ENCODE measurements around the gene LRRC4C.

LRRC4C gene

DNA sequence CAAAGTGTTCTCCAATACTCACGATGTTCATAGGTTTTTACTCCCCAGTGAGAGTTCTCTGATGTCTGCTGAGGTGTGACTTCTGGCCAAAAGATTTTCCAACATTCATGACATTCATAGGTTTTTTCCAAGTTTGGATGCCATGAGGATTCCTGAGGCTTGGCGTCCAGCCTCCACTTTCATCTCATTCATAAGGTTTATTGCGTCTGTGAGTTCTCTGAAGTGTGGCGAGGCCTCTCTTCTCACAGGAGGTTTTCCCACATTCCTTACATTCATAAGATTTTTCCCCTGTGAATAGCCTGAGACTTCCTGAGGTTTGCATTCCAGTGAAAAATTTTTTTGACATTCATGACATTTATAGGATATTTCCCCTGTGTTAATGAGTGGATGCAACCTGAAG is 1014.1 kb downstream of the LRRC4C start:
- no peak for ATAC-seq (replicated peaks)

DNA sequence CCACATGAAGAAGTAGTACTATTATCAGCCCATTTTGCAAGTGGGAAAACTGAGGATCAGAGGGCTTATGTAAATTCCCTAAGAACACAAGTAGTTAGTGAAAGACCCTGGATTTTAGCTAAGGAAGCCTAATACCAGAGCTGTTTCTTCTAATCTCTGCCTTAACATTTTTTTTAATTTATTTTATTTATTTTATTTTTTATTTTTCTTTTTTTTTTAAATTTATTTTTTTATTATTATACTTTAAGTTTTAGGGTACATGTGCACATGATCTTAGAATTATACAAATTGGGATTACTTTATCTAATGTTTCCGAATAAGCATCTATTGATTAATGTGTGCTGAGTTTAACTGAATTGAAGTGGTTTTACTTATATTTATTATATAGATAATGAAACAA is 1015.3 kb downstream of the LRRC4C start:
- Mint-ChIP-seq H3K9me3 (peaks cover 11 to 23% of the 10 kb centered on the region in 2 donors), H3K27ac (no peak overlapping the region), H3K4me1 (ENCODE audit: low read depth in 2 of 2) (no peaks in the 10 kb centered on the region), H3K27me3 (no peaks in the 10 kb centered on the region), H3K4me3 (no peak overlapping the region), H3K36me3 (ENCODE audit: insufficient read depth) (no peaks in the 10 kb centered on the region)
- ATAC-seq (replicated peaks) (no peak), DNase-seq (no peak)

More for the DNA sequence above, 1014.1 kb downstream of the LRRC4C start:
- H3K4me3 Mint-ChIP-seq, result no peak overlapping the region
- no peaks in the 10 kb centered on the region for H3K4me1 Mint-ChIP-seq (ENCODE audit: low read depth in 2 of 2)
- H3K27me3 Mint-ChIP-seq, result no peaks in the 10 kb centered on the region
- H3K27ac Mint-ChIP-seq, result no peak overlapping the region
- DNase-seq, result no peak
- H3K9me3 Mint-ChIP-seq, result peaks cover 11 to 23% of the 10 kb centered on the region in 2 donors
- H3K36me3 Mint-ChIP-seq (ENCODE audit: insufficient read depth), result no peaks in the 10 kb centered on the region

DNA sequence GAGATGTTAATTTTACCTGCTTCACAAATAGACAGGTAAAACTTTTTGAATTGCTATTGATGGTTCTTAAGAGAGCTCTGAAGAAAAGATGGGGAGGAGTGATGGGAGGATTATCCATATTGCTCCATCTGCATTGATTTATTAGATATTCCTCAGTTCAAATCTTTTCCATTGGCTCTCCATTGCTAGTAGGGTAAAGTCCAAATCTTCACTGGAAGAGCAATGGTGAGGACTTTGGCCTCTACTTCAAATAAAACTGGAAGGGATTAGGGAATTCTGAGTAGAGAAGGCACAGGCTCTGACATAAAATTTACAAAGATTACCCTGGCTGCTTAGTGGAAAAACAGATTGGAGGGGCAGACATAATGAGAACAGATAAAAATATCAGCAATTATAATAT is 1024.1 kb downstream of the LRRC4C start:
- H3K9me3 Mint-ChIP-seq, result peaks cover 12 to 43% of the 10 kb centered on the region in 2 donors
- no peak for ATAC-seq (replicated peaks)
- H3K27ac Mint-ChIP-seq, result no peak overlapping the region
- no peak for DNase-seq
- H3K4me3 Mint-ChIP-seq, result no peak overlapping the region
- H3K27me3 Mint-ChIP-seq, result no peaks in the 10 kb centered on the region
- H3K4me1 Mint-ChIP-seq (ENCODE audit: low read depth in 2 of 2), result no peaks in the 10 kb centered on the region
- H3K36me3 Mint-ChIP-seq (ENCODE audit: insufficient read depth), result no peaks in the 10 kb centered on the region

DNA sequence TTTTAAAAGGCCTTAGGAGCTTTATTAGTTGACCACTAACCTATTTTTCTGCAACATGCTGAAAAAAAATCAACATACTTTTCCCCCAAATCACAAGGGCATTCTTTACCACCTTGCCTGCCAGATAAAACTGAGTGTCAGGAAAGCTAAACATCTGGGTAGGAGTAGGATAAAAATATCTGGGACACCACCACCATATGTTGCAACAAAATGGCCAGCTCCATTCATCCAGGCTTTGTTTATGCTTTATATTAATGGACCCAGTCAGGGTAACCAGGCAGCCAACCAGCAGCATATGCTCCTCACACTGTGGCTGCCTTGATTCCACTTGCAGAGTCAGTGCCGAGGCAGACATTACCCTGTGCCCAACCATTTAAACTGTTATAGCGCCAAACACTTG is 1024.5 kb downstream of the LRRC4C start:
- ATAC-seq (replicated peaks), result no peak
- H3K27ac Mint-ChIP-seq, result no peak overlapping the region
- DNase-seq, result no peak
- H3K27me3 Mint-ChIP-seq, result no peaks in the 10 kb centered on the region
- no peaks in the 10 kb centered on the region for H3K4me1 Mint-ChIP-seq (ENCODE audit: low read depth in 2 of 2)
- peaks cover 12 to 43% of the 10 kb centered on the region in 2 donors for H3K9me3 Mint-ChIP-seq
- H3K36me3 Mint-ChIP-seq (ENCODE audit: insufficient read depth), result no peaks in the 10 kb centered on the region
- no peak overlapping the region for H3K4me3 Mint-ChIP-seq

DNA sequence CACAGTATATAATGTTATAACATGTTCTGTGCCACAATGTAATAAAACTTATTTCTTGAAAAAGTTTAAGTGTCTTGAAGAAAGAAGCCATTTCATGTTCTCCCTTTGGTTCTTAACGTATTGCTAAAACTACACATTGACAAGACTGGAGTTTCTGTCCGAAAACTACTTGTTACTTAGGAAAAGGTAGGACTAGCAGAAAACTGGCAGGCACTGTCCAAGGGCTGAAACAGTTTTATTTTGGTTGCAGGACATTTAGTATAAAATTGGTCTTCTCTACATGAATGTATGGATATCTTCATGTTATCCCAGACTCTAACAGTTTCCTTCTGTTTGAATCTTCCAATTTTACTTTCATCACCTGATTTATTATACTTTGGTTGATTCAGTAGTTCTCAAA is 1027.1 kb downstream of the LRRC4C start:
- Mint-ChIP-seq H3K36me3 (ENCODE audit: insufficient read depth) (no peaks in the 10 kb centered on the region), H3K4me3 (no peak overlapping the region), H3K9me3 (peaks cover 8 to 32% of the 10 kb centered on the region in 2 donors), H3K27me3 (no peaks in the 10 kb centered on the region), H3K27ac (no peak overlapping the region), H3K4me1 (ENCODE audit: low read depth in 2 of 2) (no peaks in the 10 kb centered on the region)
- ATAC-seq (replicated peaks), result no peak
- no peak for DNase-seq

DNA sequence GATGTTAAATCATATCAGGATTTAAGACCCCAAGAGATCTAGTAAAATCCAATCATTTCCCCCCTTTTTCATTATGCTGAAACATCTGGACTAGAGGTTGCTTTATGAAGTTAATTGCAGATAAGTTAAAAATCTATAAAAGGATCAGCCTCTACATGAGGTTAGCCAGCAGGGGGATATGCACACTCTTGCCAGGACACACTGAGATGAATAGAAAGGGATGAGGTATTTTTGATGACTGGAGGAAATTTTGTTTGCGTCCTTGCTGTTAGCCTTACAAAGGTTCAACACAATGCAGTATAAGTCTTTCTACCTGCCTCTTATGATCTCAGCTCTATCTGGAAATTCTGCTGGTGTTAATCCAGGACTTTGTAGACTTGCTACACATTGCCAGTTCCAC is 1034.3 kb downstream of the LRRC4C start:
- no peak overlapping the region for H3K27ac Mint-ChIP-seq
- no peak for ATAC-seq (replicated peaks)
- no peak for DNase-seq
- H3K9me3 Mint-ChIP-seq, result peaks cover 3 to 21% of the 10 kb centered on the region in 2 donors
- no peaks in the 10 kb centered on the region for H3K36me3 Mint-ChIP-seq (ENCODE audit: insufficient read depth)
- H3K4me1 Mint-ChIP-seq (ENCODE audit: low read depth in 2 of 2), result no peaks in the 10 kb centered on the region
- no peak overlapping the region for H3K4me3 Mint-ChIP-seq
- H3K27me3 Mint-ChIP-seq, result no peaks in the 10 kb centered on the region

DNA sequence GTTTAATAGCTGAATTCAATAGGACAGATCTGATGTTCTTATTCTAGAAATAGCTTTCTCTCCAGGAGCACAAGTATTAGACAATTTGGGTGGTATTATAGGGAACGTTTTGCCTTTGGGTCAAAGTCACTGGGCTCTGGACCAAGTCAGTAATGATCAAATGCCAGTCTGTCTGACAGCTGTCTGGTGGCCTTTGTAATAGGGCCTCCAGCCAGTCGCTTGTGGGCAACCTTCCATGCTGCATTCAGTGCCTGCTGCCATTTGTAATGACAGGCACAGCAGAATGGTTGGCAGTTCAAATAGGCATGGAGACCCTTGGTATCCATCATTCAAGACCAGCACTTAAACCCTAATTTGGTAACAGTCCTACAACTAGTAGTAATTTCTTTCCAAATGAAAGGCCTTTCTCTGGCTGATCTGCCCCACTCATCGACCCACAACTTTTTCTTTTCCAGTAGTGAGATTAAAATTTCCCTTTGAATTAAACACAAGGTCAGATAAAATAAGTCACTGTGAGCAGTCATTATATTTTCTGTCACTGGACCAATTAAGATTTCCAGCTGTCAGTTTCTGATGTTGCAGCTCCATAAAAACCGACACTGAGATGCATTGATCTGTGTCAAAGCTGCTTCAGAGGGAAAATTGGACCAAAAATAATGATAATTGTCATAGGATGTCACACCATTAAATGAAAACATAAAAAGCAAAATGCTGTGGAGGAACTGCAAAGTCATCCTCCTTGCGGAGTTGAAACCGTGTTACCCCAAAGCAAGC is 1038.1 kb downstream of the LRRC4C start:
- Mint-ChIP-seq H3K9me3 (peaks cover 9 to 28% of the 10 kb centered on the region in 2 donors), H3K27ac (no peak overlapping the region), H3K4me1 (ENCODE audit: low read depth in 2 of 2) (no peaks in the 10 kb centered on the region), H3K36me3 (ENCODE audit: insufficient read depth) (no peaks in the 10 kb centered on the region), H3K27me3 (no peaks in the 10 kb centered on the region), H3K4me3 (no peak overlapping the region)
- ATAC-seq (replicated peaks) (no peak), DNase-seq (no peak)

DNA sequence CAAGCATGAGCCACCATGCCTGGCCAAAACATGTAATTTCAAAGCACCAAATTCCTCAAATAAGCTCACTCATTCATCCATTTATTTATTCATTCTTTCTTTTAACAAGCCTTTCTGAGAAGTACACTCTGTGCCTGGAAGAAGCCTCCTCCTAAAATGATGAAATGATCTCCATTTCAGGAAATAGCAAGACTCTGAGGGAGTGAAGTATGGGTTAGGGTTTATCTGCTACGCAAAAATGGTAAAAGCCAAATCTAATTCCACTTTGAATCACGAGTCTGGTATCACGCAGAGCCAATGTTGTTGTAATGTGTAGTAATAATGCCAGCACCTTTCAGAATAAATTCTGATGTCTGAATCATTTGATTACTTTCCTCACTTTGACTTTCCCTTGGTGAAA is 1041.8 kb downstream of the LRRC4C start:
- H3K27ac Mint-ChIP-seq, result no peak overlapping the region
- ATAC-seq (replicated peaks) (no peak), DNase-seq (no peak)
- H3K4me1 Mint-ChIP-seq (ENCODE audit: low read depth in 2 of 2), result no peaks in the 10 kb centered on the region
- H3K4me3 Mint-ChIP-seq, result no peak overlapping the region
- H3K27me3 Mint-ChIP-seq, result no peaks in the 10 kb centered on the region
- H3K9me3 Mint-ChIP-seq, result peaks cover 12 to 33% of the 10 kb centered on the region in 2 donors
- no peaks in the 10 kb centered on the region for H3K36me3 Mint-ChIP-seq (ENCODE audit: insufficient read depth)

DNA sequence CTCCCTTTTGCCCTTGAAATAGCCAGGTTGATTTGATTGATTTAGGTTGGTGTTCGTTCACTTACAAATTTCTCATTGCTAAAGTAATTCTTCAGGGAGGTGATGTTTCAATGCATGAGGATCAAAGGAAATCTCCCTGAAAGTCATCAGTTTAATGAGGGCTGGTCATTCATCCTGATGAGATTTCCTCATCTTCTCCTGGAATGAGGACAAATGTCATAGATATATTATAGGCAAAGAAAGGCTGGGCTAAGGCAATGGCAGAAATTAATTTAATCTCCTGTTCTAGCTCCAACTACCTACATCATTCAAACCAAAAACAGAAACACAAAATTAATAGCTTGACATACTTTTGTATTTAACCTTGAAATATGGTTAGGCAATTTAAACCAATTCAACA is 1052.1 kb downstream of the LRRC4C start:
- no peaks in the 10 kb centered on the region for H3K27me3 Mint-ChIP-seq
- H3K9me3 Mint-ChIP-seq, result peaks cover 6 to 14% of the 10 kb centered on the region in 2 donors
- no peaks in the 10 kb centered on the region for H3K4me1 Mint-ChIP-seq (ENCODE audit: low read depth in 2 of 2)
- no peaks in the 10 kb centered on the region for H3K36me3 Mint-ChIP-seq (ENCODE audit: insufficient read depth)
- no peak overlapping the region for H3K4me3 Mint-ChIP-seq
- DNase-seq (no peak), ATAC-seq (replicated peaks) (no peak)
- no peak overlapping the region for H3K27ac Mint-ChIP-seq

DNA sequence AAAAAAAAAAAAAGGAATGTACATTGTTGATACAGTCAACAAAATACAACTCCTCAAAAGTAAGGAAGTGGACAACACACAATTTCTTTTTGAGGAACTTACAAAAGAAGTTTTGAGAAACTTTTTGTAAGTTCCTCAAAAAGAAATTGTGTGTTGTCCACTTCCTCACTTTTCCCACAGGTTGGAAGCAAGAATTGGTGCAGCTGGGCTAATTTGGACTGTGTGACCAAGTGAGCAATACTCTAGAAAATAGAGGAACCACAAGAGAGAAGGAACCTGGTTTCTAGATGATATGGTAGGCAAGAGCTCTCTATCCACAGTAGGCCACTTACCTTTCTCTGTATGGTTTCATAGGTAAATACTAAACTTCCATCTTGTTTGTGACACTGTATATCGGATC is 1053.8 kb downstream of the LRRC4C start:
- Mint-ChIP-seq H3K27ac (no peak overlapping the region), H3K4me1 (ENCODE audit: low read depth in 2 of 2) (no peaks in the 10 kb centered on the region), H3K27me3 (no peaks in the 10 kb centered on the region), H3K9me3 (peaks cover 11 to 21% of the 10 kb centered on the region in 2 donors), H3K4me3 (no peak overlapping the region), H3K36me3 (ENCODE audit: insufficient read depth) (no peaks in the 10 kb centered on the region)
- no peak for DNase-seq
- no peak for ATAC-seq (replicated peaks)

DNA sequence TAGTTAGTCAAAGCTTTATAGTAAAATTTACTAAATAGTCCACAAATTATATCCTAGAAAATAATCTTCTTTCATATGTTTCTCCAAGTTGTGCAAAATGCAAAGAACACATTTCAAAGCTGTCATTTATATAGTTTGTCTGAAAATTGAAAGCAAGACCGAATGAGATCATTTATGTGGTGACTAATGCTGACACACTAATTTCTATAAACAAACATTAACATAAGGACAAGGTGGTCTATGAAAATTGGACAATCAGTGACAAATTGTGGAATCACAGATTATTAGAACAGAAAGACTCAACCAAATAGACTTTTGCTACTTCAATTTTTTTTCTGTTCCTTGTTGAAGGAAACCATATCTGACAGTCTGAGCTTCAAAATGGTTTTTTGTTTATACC is 1056.1 kb downstream of the LRRC4C start:
- H3K9me3 Mint-ChIP-seq, result peaks cover 14 to 21% of the 10 kb centered on the region in 2 donors
- no peak for DNase-seq
- H3K4me1 Mint-ChIP-seq (ENCODE audit: low read depth in 2 of 2), result no peaks in the 10 kb centered on the region
- H3K27me3 Mint-ChIP-seq, result no peaks in the 10 kb centered on the region
- H3K4me3 Mint-ChIP-seq, result no peak overlapping the region
- ATAC-seq (replicated peaks), result no peak
- H3K36me3 Mint-ChIP-seq (ENCODE audit: insufficient read depth), result no peaks in the 10 kb centered on the region
- no peak overlapping the region for H3K27ac Mint-ChIP-seq

DNA sequence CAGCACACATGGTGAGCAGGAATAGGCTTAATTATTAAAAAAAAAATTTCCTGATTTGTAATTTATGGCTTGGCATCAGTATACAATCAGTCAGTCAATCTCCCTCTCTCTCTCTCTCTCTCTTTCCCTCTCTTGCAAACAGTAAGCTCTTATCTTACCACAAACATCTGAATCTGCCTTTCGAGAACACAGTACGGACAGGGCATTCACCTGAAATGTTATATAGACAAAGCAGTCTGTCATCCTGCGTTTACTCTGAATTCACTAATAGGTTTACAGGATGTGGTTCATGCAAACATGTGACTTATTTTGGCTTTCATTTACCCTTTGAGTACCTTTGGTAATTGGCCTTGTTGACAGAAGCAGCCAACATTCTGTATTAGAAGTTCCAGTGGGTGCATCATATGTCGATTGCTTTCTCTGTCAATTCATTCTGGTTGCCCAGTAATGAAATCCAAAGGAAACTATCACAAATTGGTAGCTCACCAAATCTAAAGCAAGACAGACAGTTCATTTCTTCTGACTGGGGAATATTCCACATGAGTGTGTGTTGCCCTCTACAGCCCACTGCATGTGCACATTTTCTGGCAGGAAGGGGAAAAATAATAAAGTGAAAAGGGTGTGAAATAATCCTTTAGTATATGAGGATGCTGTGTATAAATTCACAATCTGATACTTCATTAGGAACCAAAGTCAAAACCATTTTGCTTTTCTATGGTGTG is 1058.2 kb downstream of the LRRC4C start:
- H3K27ac Mint-ChIP-seq, result no peak overlapping the region
- H3K9me3 Mint-ChIP-seq, result peaks cover 15 to 21% of the 10 kb centered on the region in 2 donors
- H3K27me3 Mint-ChIP-seq, result no peaks in the 10 kb centered on the region
- ATAC-seq (replicated peaks), result no peak
- no peaks in the 10 kb centered on the region for H3K4me1 Mint-ChIP-seq (ENCODE audit: low read depth in 2 of 2)
- H3K36me3 Mint-ChIP-seq (ENCODE audit: insufficient read depth), result no peaks in the 10 kb centered on the region
- no peak overlapping the region for H3K4me3 Mint-ChIP-seq
- DNase-seq, result no peak

DNA sequence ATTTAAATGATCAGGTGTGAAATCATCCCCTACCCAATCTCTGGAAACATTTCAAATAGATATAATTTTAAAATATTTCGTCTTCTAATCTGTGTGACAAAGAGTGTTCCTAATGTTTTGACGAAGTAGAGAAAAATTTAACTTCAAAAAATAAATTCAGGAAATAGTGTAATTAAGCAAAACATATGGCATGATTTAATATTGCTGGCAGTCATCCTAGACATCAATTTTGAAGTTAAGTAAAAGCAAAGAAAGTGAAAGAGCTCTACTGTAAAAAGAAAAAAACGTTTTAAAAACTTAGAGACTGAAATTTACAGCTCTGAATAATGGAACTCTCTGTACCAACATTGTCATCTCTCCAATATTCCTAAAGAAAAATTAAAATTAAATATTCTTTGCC is 1062.3 kb downstream of the LRRC4C start:
- Mint-ChIP-seq H3K9me3 (peaks cover 8 to 17% of the 10 kb centered on the region in 2 donors), H3K4me1 (ENCODE audit: low read depth in 2 of 2) (no peaks in the 10 kb centered on the region), H3K4me3 (no peak overlapping the region), H3K36me3 (ENCODE audit: insufficient read depth) (no peaks in the 10 kb centered on the region), H3K27ac (no peak overlapping the region), H3K27me3 (no peaks in the 10 kb centered on the region)
- DNase-seq (no peak), ATAC-seq (replicated peaks) (no peak)

DNA sequence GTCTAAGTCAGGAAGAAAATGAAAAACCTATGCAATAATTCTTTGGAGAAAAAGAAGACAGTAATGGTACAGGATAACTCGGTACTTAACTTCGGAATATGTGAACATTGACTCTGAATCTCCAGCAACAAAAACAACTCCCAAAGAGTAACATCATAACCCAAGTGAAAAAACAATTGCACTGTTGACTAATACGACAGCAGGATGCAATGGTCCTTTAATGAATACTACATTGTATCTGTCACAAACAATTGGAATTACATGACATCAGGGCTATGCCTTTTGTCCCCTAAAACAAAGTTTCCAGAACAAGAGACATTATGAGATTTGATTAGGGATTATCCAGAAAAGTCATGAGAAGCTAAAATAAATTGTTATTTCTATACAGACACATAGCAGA is 1065.9 kb downstream of the LRRC4C start:
- H3K27me3 Mint-ChIP-seq, result no peaks in the 10 kb centered on the region

More for the DNA sequence above, 1065.9 kb downstream of the LRRC4C start:
- no peak overlapping the region for H3K4me3 Mint-ChIP-seq
- H3K9me3 Mint-ChIP-seq, result peaks cover 10 to 12% of the 10 kb centered on the region in 2 donors
- H3K27ac Mint-ChIP-seq, result no peak overlapping the region
- no peak for DNase-seq
- no peaks in the 10 kb centered on the region for H3K4me1 Mint-ChIP-seq (ENCODE audit: low read depth in 2 of 2)
- no peak for ATAC-seq (replicated peaks)
- no peaks in the 10 kb centered on the region for H3K36me3 Mint-ChIP-seq (ENCODE audit: insufficient read depth)
